KG1 (cell line): ENCODE data around the gene ANXA4.
"Not testable (repeated sequence)": the region's sequence is repeated elsewhere in the genome, so short reads cannot be mapped to it uniquely, and the experiment has no call there.

ENCODE experiments used
- DNase-seq: peaks from one replicate; lab custom pipeline; 2025; lab: John Stamatoyannopoulos, UW

Gene ANXA4

GRCh38 chr2:69810550-69810949 is 68.6 kb downstream of the ANXA4 start:
- no peak for DNase-seq

- DNase-seq, result no peak
Measured at GRCh38 chr2:69811018-69811417, 69.1 kb downstream of the ANXA4 start.

- DNase-seq, result no peak
Measured at GRCh38 chr2:69811591-69811990, 69.7 kb downstream of the ANXA4 start.

GRCh38 chr2:69815717-69816116 is 73.8 kb downstream of the ANXA4 start:
- no peak for DNase-seq

GRCh38 chr2:69816923-69817542 is 75.1 kb downstream of the ANXA4 start:
- DNase-seq, result peak; percentile 79

GRCh38 chr2:69817729-69818501 is 76.0 kb downstream of the ANXA4 start:
- no peak for DNase-seq

- no peak for DNase-seq
Measured at GRCh38 chr2:69827796-69828540, 86.0 kb downstream of the ANXA4 start.

- no peak for DNase-seq
Measured at GRCh38 chr2:69828938-69829255, 87.0 kb downstream of the ANXA4 start.

GRCh38 chr2:69829256-69830044 is 87.5 kb downstream of the ANXA4 start, which contains the start of gene GMCL1:
Gene GMCL1 (plus strand): TSS chr2:69829660. CDS start chr2:69829893, 233 bp downstream.
- DNase-seq, result peak; percentile 92

- peak; percentile 50 for DNase-seq
Measured at GRCh38 chr2:69830045-69830905, 88.3 kb downstream of the ANXA4 start.

GRCh38 chr2:69830906-69831241 is 88.9 kb downstream of the ANXA4 start:
- DNase-seq, result not testable (repeated sequence)

GRCh38 chr2:69831354-69831905 is 89.5 kb downstream of the ANXA4 start:
- DNase-seq, result no peak

- DNase-seq, result no peak
Measured at GRCh38 chr2:69833752-69834151, 91.8 kb downstream of the ANXA4 start.

- DNase-seq, result no peak
Measured at GRCh38 chr2:69835666-69836065, 93.7 kb downstream of the ANXA4 start.

- DNase-seq, result no peak
Measured at GRCh38 chr2:69836316-69836715, 94.4 kb downstream of the ANXA4 start.

- no peak for DNase-seq
Measured at GRCh38 chr2:69837533-69837932, 95.6 kb downstream of the ANXA4 start.

GRCh38 chr2:69843993-69844392 is 102.1 kb downstream of the ANXA4 start:
- no peak for DNase-seq

GRCh38 chr2:69844560-69844959 is 102.6 kb downstream of the ANXA4 start:
- no peak for DNase-seq

- no peak for DNase-seq
Measured at GRCh38 chr2:69846182-69847067, 104.5 kb downstream of the ANXA4 start.
